Neuron (in vitro differentiated cells): ENCODE measurements around the gene C1QTNF4.
A peak's percentile ranks its signal among the peaks of the same experiment; 100 is the strongest.

Experiments
- H2AFZ ChIP-seq: one replicate; pipeline ENCODE4 v1.6.1; 2013; ENCODE audit warnings: low read depth, mild to moderate bottlenecking, inconsistent platforms, low read length, moderate library complexity
- H3K27me3 ChIP-seq: one replicate; pipeline ENCODE4 v1.6.1; 2013; ENCODE audit warnings: low read length; ENCODE audit not compliant: insufficient read depth
- H3K36me3 ChIP-seq: one replicate; pipeline ENCODE4 v1.6.1; 2013; ENCODE audit warnings: low read length; ENCODE audit not compliant: insufficient read depth
- H3K4me1 ChIP-seq: one replicate; pipeline ENCODE4 v1.6.1; 2013; ENCODE audit warnings: low read length; ENCODE audit not compliant: insufficient read depth
- H3K4me3 ChIP-seq: 2 replicates; pipeline ENCODE4 v1.5.1; 2013; ENCODE audit warnings: mild to moderate bottlenecking, low read length, moderate library complexity
- H3K9me3 ChIP-seq: one replicate; pipeline ENCODE4 v1.6.1; 2013; ENCODE audit warnings: low read length

C1QTNF4 gene

DNA sequence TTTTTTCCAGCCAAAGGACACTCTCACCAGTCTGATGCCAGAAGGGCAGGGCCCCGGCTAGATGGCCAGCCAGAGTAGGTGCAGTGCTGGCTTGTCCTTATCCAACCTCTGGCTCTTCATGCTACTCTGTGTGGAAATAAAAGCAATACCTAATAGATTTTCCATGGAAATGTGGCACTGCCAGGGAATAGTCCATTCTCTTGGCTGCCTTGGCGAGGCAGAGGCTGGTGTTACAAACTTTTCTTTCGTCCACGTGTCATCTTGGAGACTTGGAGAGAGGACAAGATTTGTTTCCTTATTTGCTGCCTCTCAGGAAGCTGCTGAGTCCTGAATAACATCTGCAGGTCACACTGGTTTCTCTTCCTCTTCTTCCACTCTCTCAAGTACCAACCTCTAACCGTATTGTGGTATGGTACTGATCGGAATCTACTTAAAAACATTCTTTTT lies 17.2 kb upstream of the C1QTNF4 start:
- Histone ChIP-seq H3K4me1 (no peaks in the 10 kb centered on the region), H3K4me3 (no peak overlapping the region), H3K9me3 (no peaks in the 10 kb centered on the region), H3K27me3 (no peaks in the 10 kb centered on the region), H3K36me3 (peaks cover 9% of the 10 kb centered on the region), H2AFZ (no peak overlapping the region)

DNA sequence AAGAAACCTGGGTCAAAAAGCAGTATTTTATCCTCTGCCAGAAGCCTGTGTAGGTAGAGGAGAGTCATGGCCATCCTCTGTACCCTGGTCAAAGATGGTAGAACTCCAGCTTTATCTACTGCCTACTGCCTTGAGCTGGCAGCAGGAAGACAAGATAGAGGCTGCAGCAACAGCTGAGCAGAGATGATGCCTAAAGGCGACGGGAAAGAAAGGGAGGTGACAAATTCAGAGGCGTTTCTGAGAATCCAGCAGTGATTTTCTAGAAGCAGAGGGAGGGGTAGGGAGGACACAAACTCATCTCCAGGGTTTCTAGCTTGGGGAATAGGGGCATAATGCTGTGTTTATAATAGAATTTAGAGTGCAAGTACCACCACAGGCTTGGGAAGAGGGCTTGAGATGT lies 15.5 kb upstream of the C1QTNF4 start:
- Histone ChIP-seq H3K4me1 (no peaks in the 10 kb centered on the region), H3K36me3 (peaks cover 5% of the 10 kb centered on the region), H3K9me3 (no peaks in the 10 kb centered on the region), H3K27me3 (no peaks in the 10 kb centered on the region), H2AFZ (no peak overlapping the region), H3K4me3 (no peak overlapping the region)

DNA sequence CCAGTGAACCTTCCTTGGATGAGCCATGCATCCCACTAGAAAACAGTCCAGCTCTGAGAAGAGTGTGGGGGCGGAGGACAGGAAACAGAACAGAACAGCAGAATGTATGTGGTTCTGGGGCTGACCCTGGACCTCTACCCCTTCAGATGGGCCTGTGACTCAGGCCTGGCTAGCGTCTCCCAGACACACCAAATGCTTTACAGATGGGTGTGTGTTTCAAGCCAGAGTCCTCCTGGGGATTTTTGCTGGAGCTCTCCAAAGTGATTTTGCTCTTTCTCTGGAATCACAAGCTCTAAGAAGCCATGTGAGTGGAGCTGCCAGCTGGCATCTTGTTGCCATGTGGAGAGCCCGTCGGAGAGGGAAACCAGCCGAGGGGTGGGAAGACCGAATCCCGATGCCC lies 13.2 kb upstream of the C1QTNF4 start:
- Histone ChIP-seq H3K36me3 (peaks cover 5% of the 10 kb centered on the region), H3K9me3 (no peaks in the 10 kb centered on the region), H3K4me3 (no peak overlapping the region), H3K27me3 (no peaks in the 10 kb centered on the region), H3K4me1 (no peaks in the 10 kb centered on the region), H2AFZ (no peak overlapping the region)

DNA sequence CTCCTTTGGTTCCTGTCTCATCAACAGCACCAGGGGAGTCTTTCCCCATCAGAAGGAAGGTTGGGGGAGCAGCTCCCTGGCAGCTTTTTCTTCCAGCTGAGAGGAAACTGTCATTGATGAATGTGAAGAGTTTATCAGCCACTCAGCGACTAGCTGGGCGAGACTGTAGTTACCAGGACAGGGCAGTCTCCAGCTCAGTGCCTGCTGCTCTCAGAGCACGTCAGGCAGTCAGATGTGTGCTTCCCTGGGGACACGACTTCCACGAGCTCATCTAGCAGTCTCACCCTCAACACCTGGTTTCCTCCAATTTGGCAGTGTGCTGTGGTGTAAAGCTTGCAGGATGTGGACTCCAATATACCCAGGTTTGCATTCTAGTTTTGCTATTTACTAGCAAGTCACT lies 12.5 kb upstream of the C1QTNF4 start:
- Histone ChIP-seq H3K9me3 (no peaks in the 10 kb centered on the region), H3K4me3 (no peak overlapping the region), H3K27me3 (no peaks in the 10 kb centered on the region), H2AFZ (no peak overlapping the region), H3K4me1 (no peaks in the 10 kb centered on the region), H3K36me3 (peaks cover 5% of the 10 kb centered on the region)

DNA sequence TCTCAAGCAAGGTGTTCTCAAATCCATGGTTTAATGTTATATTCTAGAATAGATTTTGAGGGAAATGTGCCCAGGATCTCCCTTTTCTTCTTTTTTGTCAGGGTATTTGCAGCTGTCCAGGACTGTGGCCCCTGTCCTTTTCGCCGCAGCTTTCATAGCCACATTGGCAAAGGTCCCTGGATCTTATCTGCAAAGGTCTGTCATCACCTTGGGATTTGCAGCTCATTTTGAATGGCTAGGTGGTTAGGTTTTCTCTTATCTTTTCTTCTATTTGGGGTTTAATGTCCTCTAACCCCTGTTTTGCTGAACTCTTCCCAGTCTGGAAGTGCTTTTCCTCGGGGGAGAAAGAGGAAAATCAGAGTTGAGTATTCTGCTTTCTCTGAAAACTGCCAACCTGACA lies 11.7 kb upstream of the C1QTNF4 start:
- Histone ChIP-seq H3K36me3 (no peaks in the 10 kb centered on the region), H3K9me3 (no peaks in the 10 kb centered on the region)

DNA sequence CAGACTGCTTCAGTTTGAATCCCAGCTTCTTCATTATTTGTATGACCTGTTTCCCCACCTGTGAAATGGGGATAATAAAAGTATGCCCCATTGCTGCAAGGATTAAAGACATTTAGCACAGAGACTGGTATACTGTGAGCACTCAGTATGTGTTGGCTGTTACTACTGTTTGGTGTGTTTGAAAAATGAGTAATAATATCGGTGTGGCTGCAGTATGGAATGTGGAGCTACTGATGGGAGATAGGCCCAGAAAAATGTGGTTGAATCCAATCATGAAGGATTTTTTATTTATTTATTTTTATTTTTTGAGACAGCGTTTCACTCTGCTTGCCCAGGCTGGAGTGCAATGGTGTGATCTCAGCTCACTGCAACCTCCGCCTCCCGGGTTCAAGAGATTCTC lies 9.1 kb upstream of the C1QTNF4 start:
- no peaks in the 10 kb centered on the region for H3K36me3 ChIP-seq
- no peaks in the 10 kb centered on the region for H3K9me3 ChIP-seq
- H3K4me1 ChIP-seq = peaks cover 6% of the 10 kb centered on the region
- H2AFZ ChIP-seq = no peak overlapping the region
- H3K27me3 ChIP-seq = no peaks in the 10 kb centered on the region
- no peak overlapping the region for H3K4me3 ChIP-seq

More for the DNA sequence above, 11.7 kb upstream of the C1QTNF4 start:
- Histone ChIP-seq H3K4me3 (no peak overlapping the region), H3K27me3 (no peaks in the 10 kb centered on the region), H2AFZ (no peak overlapping the region), H3K4me1 (no peaks in the 10 kb centered on the region)

DNA sequence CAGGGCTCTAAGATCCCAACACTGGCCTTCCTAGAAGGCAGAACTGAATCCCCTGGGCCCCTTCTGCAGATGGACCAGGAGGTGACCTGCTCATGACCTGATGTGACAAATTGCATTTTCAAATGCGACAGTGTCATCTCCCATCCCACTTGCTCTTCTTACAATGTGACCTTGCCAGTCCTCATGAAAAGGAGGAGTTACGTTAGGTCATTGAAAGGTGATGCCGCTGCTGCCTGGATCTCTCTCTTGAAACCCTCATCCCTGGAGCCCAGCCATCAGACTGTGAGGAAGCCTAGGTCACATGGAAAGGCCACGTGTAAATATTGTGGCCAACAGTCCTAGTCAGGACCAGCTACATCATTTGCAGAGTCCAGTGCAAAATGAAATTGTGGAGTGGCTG lies 5.7 kb upstream of the C1QTNF4 start:
- Histone ChIP-seq H3K9me3 (no peaks in the 10 kb centered on the region), H2AFZ (no peak overlapping the region), H3K4me1 (peaks cover 6% of the 10 kb centered on the region), H3K4me3 (no peak overlapping the region), H3K27me3 (no peaks in the 10 kb centered on the region), H3K36me3 (no peaks in the 10 kb centered on the region)

DNA sequence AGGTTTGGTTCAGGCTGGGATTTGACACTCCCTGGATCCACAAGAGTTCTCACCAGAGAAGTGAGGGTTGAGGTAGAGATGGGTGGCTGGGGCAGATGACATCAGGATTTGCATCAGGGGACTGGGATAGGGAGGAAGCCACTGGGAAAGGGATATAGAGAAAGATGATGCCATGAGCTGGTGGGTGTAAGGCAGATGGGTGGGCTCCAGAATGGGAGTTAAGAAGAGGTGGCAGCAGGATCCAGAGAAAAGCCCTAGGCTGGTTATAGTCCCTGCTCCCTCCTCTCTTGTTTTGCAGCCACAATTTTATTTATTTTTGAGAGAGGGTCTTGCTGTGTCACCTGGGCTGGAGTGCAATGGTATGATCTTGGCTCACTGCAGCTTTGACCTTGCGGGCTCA lies 1.8 kb upstream of the C1QTNF4 start:
- Histone ChIP-seq H3K27me3 (no peaks in the 10 kb centered on the region), H2AFZ (no peak overlapping the region), H3K9me3 (no peaks in the 10 kb centered on the region)

DNA sequence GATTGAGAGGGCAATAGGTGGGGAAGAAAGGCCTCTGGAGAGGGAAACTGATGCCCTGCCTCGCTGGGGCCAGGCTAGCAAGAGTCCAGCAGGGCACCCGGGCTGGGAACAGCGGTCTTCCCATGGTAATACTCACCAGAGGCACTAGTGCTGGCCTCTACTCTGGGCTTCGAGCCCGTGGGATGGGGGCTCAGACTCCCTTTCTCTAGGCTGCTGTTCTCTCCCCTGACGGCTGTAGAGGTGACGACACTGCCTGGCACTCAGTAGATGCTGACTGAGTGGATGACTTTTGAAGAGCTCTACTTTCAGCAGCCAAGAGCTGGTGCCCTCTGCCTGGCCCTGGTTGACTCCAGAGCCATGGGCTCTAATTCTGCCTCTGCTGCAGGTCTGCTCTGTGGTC lies 818 bp upstream of the C1QTNF4 start:
- H3K27me3 ChIP-seq = no peaks in the 10 kb centered on the region
- H3K36me3 ChIP-seq = no peaks in the 10 kb centered on the region
- peaks cover 28% of the 10 kb centered on the region for H3K4me1 ChIP-seq
- no peak overlapping the region for H2AFZ ChIP-seq
- H3K4me3 ChIP-seq = no peak overlapping the region
- H3K9me3 ChIP-seq = no peaks in the 10 kb centered on the region

More for the DNA sequence above, 1.8 kb upstream of the C1QTNF4 start:
- Histone ChIP-seq H3K4me3 (no peak overlapping the region), H3K36me3 (no peaks in the 10 kb centered on the region), H3K4me1 (peaks cover 29% of the 10 kb centered on the region)

DNA sequence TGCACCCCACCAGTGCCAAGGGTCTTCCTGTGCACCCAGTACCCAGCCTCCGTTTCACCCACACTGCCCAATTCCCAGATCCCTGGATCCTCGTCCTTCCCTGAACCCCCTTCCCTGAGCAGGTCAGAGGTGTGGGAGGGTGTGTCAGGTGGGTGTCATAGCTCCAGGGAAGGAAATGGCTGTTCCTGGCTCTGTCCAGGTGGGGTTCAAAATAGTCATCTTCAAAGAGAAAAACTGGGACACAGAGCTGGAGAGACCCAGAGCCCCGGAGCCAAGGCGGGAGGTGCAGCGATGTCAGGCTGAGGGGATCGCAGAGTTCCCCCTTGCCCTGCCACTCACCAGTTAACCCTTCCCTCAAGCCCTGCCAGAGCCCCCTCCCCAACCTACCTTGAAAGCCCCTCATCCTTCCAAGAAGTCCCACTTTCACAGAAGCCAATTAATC lies 698 bp downstream of the C1QTNF4 start:
- Histone ChIP-seq H3K27me3 (no peaks in the 10 kb centered on the region), H2AFZ (peak overlapping the region; percentile 97), H3K4me3 (peak overlapping the region; percentile 45), H3K9me3 (no peaks in the 10 kb centered on the region), H3K4me1 (peaks cover 23% of the 10 kb centered on the region), H3K36me3 (no peaks in the 10 kb centered on the region)

DNA sequence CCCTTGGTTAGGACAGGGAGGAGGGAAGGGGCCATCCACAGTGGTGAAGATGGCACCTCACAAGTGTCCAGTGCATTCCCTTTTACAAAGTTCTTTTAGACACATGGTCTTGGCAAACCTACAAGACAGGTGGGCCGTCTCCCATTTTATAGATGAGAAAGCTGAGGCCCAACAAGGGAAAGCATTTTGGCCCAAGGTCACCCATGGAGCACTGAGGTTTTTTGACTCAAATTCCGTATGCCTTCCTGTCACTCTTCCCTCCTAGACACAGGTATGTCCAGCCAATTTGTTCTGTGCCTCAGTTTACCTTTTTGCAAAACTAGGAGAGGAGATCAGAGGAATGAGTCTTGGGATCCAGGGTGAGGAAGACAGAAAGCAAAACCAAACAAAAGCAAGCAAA lies 1.2 kb downstream of the C1QTNF4 start:
- peaks cover 26% of the 10 kb centered on the region for H3K4me1 ChIP-seq
- H3K9me3 ChIP-seq = no peaks in the 10 kb centered on the region
- H2AFZ ChIP-seq = peak overlapping the region; percentile 97
- H3K36me3 ChIP-seq = no peaks in the 10 kb centered on the region
- no peaks in the 10 kb centered on the region for H3K27me3 ChIP-seq
- no peak overlapping the region for H3K4me3 ChIP-seq

DNA sequence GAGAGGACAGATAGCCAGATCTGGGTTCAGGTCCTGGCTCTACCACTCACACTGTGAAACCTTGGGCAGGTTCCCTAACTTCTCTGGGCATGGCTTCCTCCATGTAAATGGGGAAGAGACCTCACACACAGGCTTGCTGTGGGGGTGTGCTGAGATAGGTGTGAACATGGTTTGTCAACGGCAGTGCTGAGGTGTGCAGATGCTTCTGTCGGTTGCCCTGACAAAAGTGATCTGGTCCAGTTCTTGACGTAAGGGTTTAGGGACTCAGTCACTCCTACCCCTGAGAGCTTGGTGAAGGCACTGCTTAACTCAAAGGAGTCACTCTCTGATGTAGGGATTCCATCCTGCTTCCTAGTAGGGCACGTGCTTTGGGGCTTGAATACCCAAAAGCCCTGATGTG lies 2.0 kb downstream of the C1QTNF4 start:
- Histone ChIP-seq H3K27me3 (no peaks in the 10 kb centered on the region), H3K4me3 (no peak overlapping the region), H2AFZ (no peak overlapping the region), H3K36me3 (no peaks in the 10 kb centered on the region), H3K4me1 (peaks cover 26% of the 10 kb centered on the region), H3K9me3 (no peaks in the 10 kb centered on the region)

DNA sequence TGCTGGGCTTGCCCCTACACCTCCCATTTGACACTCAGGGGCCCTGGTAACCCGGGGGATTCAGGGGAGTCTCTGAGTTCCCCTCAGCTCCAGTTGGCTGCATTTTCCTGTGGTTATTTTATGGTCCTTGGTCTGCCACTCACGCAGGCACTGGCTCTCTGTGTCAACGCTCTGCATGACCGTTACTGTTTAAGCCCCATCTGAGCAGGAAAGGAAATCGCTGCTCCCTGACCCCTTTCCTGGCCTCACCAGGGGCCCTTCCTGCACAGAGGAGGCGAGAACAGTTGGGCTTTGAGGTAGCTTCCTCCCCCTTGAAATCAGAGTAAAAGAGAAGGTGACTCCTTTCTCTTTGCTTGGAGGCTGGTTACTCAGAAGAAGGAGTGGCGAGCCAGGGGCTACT lies 2.4 kb downstream of the C1QTNF4 start:
- no peak overlapping the region for H2AFZ ChIP-seq
- H3K4me1 ChIP-seq = peaks cover 26% of the 10 kb centered on the region
- no peaks in the 10 kb centered on the region for H3K9me3 ChIP-seq
- H3K27me3 ChIP-seq = no peaks in the 10 kb centered on the region
- H3K36me3 ChIP-seq = no peaks in the 10 kb centered on the region
- no peak overlapping the region for H3K4me3 ChIP-seq
